GM12891 (cell line): ENCODE results near the gene OTC.

Source experiments
- POLR2A ChIP-seq: IDR thresholded peaks from 2 replicates; pipeline ENCODE4 v1.6.1; 2011; ENCODE audit warnings: low read depth, low read length, control low read depth
- POLR2AphosphoS5 ChIP-seq: IDR thresholded peaks from 2 replicates; pipeline ENCODE4 v1.6.1; 2011; ENCODE audit warnings: low read depth, low read length, control low read depth
- POU2F2 ChIP-seq: IDR thresholded peaks from 2 replicates; pipeline ENCODE4 v1.6.1; 2011; ENCODE audit warnings: low read depth, mild to moderate bottlenecking, control low read depth, low read length, moderate library complexity
- SPI1 ChIP-seq: IDR thresholded peaks from 2 replicates; pipeline ENCODE4 v1.6.1; 2011; ENCODE audit warnings: low read depth, low read length, control low read depth
- TAF1 ChIP-seq: IDR thresholded peaks from 2 replicates; pipeline ENCODE4 v1.6.1; 2011; ENCODE audit warnings: low read depth, low read length, control low read depth

- TF ChIP-seq POLR2A (no peak), SPI1 (no peak), POLR2AphosphoS5 (no peak), TAF1 (no peak), POU2F2 (no peak)
These were observed 116.3 kb downstream of the OTC start for GRCh38 chrX:38468563-38469157.
